Spinal cord (tissue), 10 donors: ENCODE measurements around the gene ARHGEF2. TPM values are rescaled to one million over a fixed set of nuclear protein-coding genes. Genes with fewer than 3 reads are reported as not detected.

ENCODE experiments used
- DNase-seq, 6 donors: peaks; one replicate each; pipeline versions ENCODE4 v3.0.0 to v3.0.0-alpha.2; 2013 to 2015; ENCODE audit warnings: low spot score in 6 of 6, low read depth in 4 of 6
- H3K27ac ChIP-seq: one replicate; pipeline ENCODE4 v1.5.1; 2013; ENCODE audit warnings: low read depth, low read length, control low read depth
- H3K27me3 ChIP-seq: one replicate; pipeline ENCODE4 v1.6.1; 2013; ENCODE audit warnings: low read length; ENCODE audit not compliant: control insufficient read depth, insufficient read depth
- H3K36me3 ChIP-seq: one replicate; pipeline ENCODE4 v1.6.1; 2013; ENCODE audit warnings: low read length; ENCODE audit not compliant: control insufficient read depth, insufficient read depth
- H3K4me1 ChIP-seq: one replicate; pipeline ENCODE4 v1.6.1; 2013; ENCODE audit warnings: low read length; ENCODE audit not compliant: control insufficient read depth, insufficient read depth
- H3K4me3 ChIP-seq: one replicate; pipeline ENCODE4 v1.5.1; 2013; ENCODE audit warnings: low read depth, low read length, control low read depth
- H3K9me3 ChIP-seq: one replicate; pipeline ENCODE4 v1.6.1; 2013; ENCODE audit warnings: low read length; ENCODE audit not compliant: control insufficient read depth, insufficient read depth
- WGBS: methylation state at CpG from one replicate; pipeline ENCODE4 v1.1.5; 2013; ENCODE audit warnings: missing lambda C conversion rate; ENCODE audit not compliant: insufficient coverage; 5-methylcytosine and 5-hydroxymethylcytosine counted together
- long read RNA-seq, 4 donors: transcript quantifications; one replicate each; lab custom pipeline, GENCODE V29; 2026
- polyA plus RNA-seq, 2 donors: library from polyadenylated mRNA; unstranded; fragments of 120-200 nt; gene quantifications; one replicate each; pipeline ENCODE4 v1.2.1, GENCODE V29; 2013; ENCODE audit not compliant: insufficient read length in 2 of 2
- total RNA-seq, 2 donors: library from RNA; depleted of rRNA in 1 of 2; stranded (reverse); fragments of 120-200 nt in 1 of 2; fragments of >200 nt in 1 of 2; gene quantifications; one replicate each; pipeline versions ENCODE4 v1.2.3 to v1.2.4, GENCODE V29; 2013 to 2014
- donor health status: healthy.

Gene ARHGEF2
- total RNA-seq (10 to 100 TPM; 62.1 to 64.6 TPM), polyA plus RNA-seq (10 to 100 TPM; 85.1 to 95.5 TPM)
- long read RNA-seq, donor 1, full-length matches to known transcripts: 1 of 10 reads
- long read RNA-seq, donor 1, partial matches to known transcripts: 9 of 10 reads
- long read RNA-seq, donor 1, other reads (novel, unspliced or antisense): 0 of 10 reads
- long read RNA-seq, donor 2: 0 reads
- long read RNA-seq, donor 3: 0 reads
- long read RNA-seq, donor 4, full-length matches to known transcripts: 5 of 35 reads
- long read RNA-seq, donor 4, partial matches to known transcripts: 30 of 35 reads
- long read RNA-seq, donor 4, other reads (novel, unspliced or antisense): 0 of 35 reads

GRCh38 chr1:155978325-155978972 is at the start of gene ARHGEF2:
ARHGEF2 (minus strand) TSS chr1:155978547; CDS start chr1:155978427, 120 bp downstream.
- Histone ChIP-seq H3K4me3 (peak within 1 kb of the TSS; percentile 96), H3K27me3 (no peaks in the 10 kb centered on the region), H3K27ac (peak within 1 kb of the TSS; percentile 93), H3K36me3 (no peaks in the 10 kb centered on the region), H3K4me1 (peaks cover 67% of the 10 kb centered on the region), H3K9me3 (no peaks in the 10 kb centered on the region)
- WGBS: under 1% methylated on average over 49 of the region's 52 CpGs
- DNase-seq: peak in 3 of 6 donors; percentile 21 to 87 (median 79)

- no peak for DNase-seq
- H3K27ac ChIP-seq: no peak overlapping the region
- no peaks in the 10 kb centered on the region for H3K27me3 ChIP-seq
- peaks cover 4% of the 10 kb centered on the region for H3K4me1 ChIP-seq
- H3K9me3 ChIP-seq: no peaks in the 10 kb centered on the region
- no CpG with 5 or more reads among the region's 4 CpGs for WGBS
- no peaks in the 10 kb centered on the region for H3K36me3 ChIP-seq
- no peak overlapping the region for H3K4me3 ChIP-seq
Measured at GRCh38 chr1:156026588-156026987, 48.2 kb upstream of the ARHGEF2 start.

- Histone ChIP-seq H3K4me3 (no peak overlapping the region), H3K9me3 (no peaks in the 10 kb centered on the region), H3K27me3 (no peaks in the 10 kb centered on the region), H3K27ac (no peak overlapping the region), H3K36me3 (no peaks in the 10 kb centered on the region), H3K4me1 (peaks cover 4% of the 10 kb centered on the region)
- DNase-seq: peak in 2 of 6 donors; percentile 42 to 47
- 17% methylated on average over 9 of the region's 9 CpGs for WGBS
Measured at GRCh38 chr1:156025876-156026275, 47.5 kb upstream of the ARHGEF2 start.

- Histone ChIP-seq H3K4me1 (peaks cover 10% of the 10 kb centered on the region), H3K27me3 (no peaks in the 10 kb centered on the region), H3K36me3 (no peaks in the 10 kb centered on the region), H3K4me3 (no peak overlapping the region), H3K9me3 (no peaks in the 10 kb centered on the region), H3K27ac (no peak overlapping the region)
- DNase-seq: no peak
- 88% methylated on average over 4 of the region's 5 CpGs for WGBS
Measured at GRCh38 chr1:156024801-156025200, 46.5 kb upstream of the ARHGEF2 start.

GRCh38 chr1:156021954-156022353 is 43.6 kb upstream of the ARHGEF2 start:
- no peaks in the 10 kb centered on the region for H3K27me3 ChIP-seq
- WGBS: 60% methylated on average over 1 of the region's 2 CpGs
- no peak for DNase-seq

GRCh38 chr1:156021093-156021428 is 42.7 kb upstream of the ARHGEF2 start:
- DNase-seq: no peak
- H3K9me3 ChIP-seq: no peaks in the 10 kb centered on the region
- WGBS: 0% methylated on average over 1 of the region's 4 CpGs
- peaks cover 27% of the 10 kb centered on the region for H3K36me3 ChIP-seq
- no peaks in the 10 kb centered on the region for H3K27me3 ChIP-seq
- H3K4me1 ChIP-seq: peaks cover 11% of the 10 kb centered on the region
- peak overlapping the region; percentile 76 for H3K27ac ChIP-seq
- peak overlapping the region; percentile 78 for H3K4me3 ChIP-seq

More at GRCh38 chr1:156021954-156022353, 43.6 kb upstream of the ARHGEF2 start:
- Histone ChIP-seq H3K4me3 (no peak overlapping the region), H3K9me3 (no peaks in the 10 kb centered on the region), H3K27ac (no peak overlapping the region), H3K36me3 (peaks cover 18% of the 10 kb centered on the region), H3K4me1 (peaks cover 11% of the 10 kb centered on the region)

GRCh38 chr1:156020293-156021092 is 42.1 kb upstream of the ARHGEF2 start, which contains the start of gene SSR2:
SSR2 (minus strand) TSS chr1:156020951; CDS start chr1:156020167, 784 bp downstream.
- WGBS: 0% methylated on average over 44 of the region's 45 CpGs

GRCh38 chr1:156019946-156020292 is 41.6 kb upstream of the ARHGEF2 start:
- Histone ChIP-seq H3K27ac (no peak overlapping the region), H3K27me3 (no peaks in the 10 kb centered on the region), H3K4me3 (peak overlapping the region; percentile 78), H3K9me3 (no peaks in the 10 kb centered on the region), H3K4me1 (peaks cover 8% of the 10 kb centered on the region), H3K36me3 (peaks cover 33% of the 10 kb centered on the region)
- 80% methylated on average over 8 of the region's 8 CpGs for WGBS
- no peak for DNase-seq

More at GRCh38 chr1:156020293-156021092, 42.1 kb upstream of the ARHGEF2 start, which contains the start of gene SSR2:
- H3K9me3 ChIP-seq: no peaks in the 10 kb centered on the region
- H3K4me3 ChIP-seq: peak within 1 kb of the TSS; percentile 78
- peak; percentile 76 to 99 (median 89) for DNase-seq
- H3K27ac ChIP-seq: peak within 1 kb of the TSS; percentile 76
- H3K36me3 ChIP-seq: peaks cover 31% of the 10 kb centered on the region
- H3K4me1 ChIP-seq: peaks cover 8% of the 10 kb centered on the region
- no peaks in the 10 kb centered on the region for H3K27me3 ChIP-seq

GRCh38 chr1:156014829-156015228 is 36.5 kb upstream of the ARHGEF2 start:
- 100% methylated on average over 3 of the region's 7 CpGs for WGBS
- no peaks in the 10 kb centered on the region for H3K27me3 ChIP-seq
- peaks cover 2% of the 10 kb centered on the region for H3K4me1 ChIP-seq
- H3K27ac ChIP-seq: no peak overlapping the region
- no peak overlapping the region for H3K4me3 ChIP-seq
- no peaks in the 10 kb centered on the region for H3K9me3 ChIP-seq
- no peak for DNase-seq
- H3K36me3 ChIP-seq: peaks cover 70% of the 10 kb centered on the region
